Measurements from ENCODE around the gene TXNRD1. TPM values are rescaled to one million over a fixed set of nuclear protein-coding genes. Genes with fewer than 3 reads are reported as not detected.
"Not testable (repeated sequence)": the region's sequence is repeated elsewhere in the genome, so short reads cannot be mapped to it uniquely, and the experiment has no call there.

TXNRD1 gene
- total RNA-seq, 1 experiment from 2014 or later, result 180 TPM

- H3K4me3 ChIP-seq (ENCODE audit: insufficient read depth, low read depth, low read length), result no peak overlapping the region
- H3K27me3 ChIP-seq (ENCODE audit: control insufficient read depth, insufficient read depth, low read length), result no peaks in the 10 kb centered on the region
- DNase-seq, result no peak
- H3K36me3 ChIP-seq (replicated peaks; ENCODE audit: control insufficient read depth, insufficient read depth, low read length), result no peaks in the 10 kb centered on the region
These were observed 28.0 kb downstream of the TXNRD1 start for GRCh38 chr12:104243551-104243950.

- DNase-seq, result no peak
- Histone ChIP-seq H3K27me3 (ENCODE audit: control insufficient read depth, insufficient read depth, low read length) (no peaks in the 10 kb centered on the region), H3K4me3 (ENCODE audit: insufficient read depth, low read depth, low read length) (no peak overlapping the region), H3K36me3 (replicated peaks; ENCODE audit: control insufficient read depth, insufficient read depth, low read length) (no peaks in the 10 kb centered on the region)
These were observed 28.4 kb downstream of the TXNRD1 start for GRCh38 chr12:104243971-104244370.

DNA sequence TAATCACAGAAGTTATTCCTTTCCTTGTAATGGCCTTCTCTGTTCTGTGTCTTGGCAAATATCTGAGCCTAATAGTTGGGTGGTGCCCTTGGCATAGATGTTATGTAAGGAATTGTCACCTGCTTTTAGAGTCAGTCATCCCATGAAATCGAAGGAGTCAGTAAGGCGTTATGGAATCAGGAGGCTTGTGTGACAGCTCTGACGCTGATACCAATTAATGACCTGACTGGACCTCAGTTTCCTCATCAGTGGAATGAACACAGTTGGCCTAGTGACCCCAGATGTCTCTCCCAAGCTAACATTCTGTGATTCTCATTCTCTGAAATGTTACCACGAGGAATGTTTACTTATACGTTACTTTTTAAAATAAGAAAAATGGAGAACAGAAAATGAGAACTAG is 32.1 kb downstream of the TXNRD1 start:
- H3K4me3 ChIP-seq (ENCODE audit: insufficient read depth, low read depth, low read length), result no peak overlapping the region
- H3K27me3 ChIP-seq (ENCODE audit: control insufficient read depth, insufficient read depth, low read length), result no peaks in the 10 kb centered on the region
- DNase-seq, result no peak

GRCh38 chr12:104248444-104248843 is 32.9 kb downstream of the TXNRD1 start:
- H3K27me3 ChIP-seq (ENCODE audit: control insufficient read depth, insufficient read depth, low read length), result no peaks in the 10 kb centered on the region
- no peak overlapping the region for H3K4me3 ChIP-seq (ENCODE audit: insufficient read depth, low read depth, low read length)
- H3K36me3 ChIP-seq (replicated peaks; ENCODE audit: control insufficient read depth, insufficient read depth, low read length), result no peaks in the 10 kb centered on the region
- peak; percentile 77 for DNase-seq

More for the DNA sequence above, 32.1 kb downstream of the TXNRD1 start:
- no peaks in the 10 kb centered on the region for H3K36me3 ChIP-seq (replicated peaks; ENCODE audit: control insufficient read depth, insufficient read depth, low read length)

- Histone ChIP-seq H3K4me3 (ENCODE audit: insufficient read depth, low read depth, low read length) (no peak overlapping the region), H3K36me3 (replicated peaks; ENCODE audit: control insufficient read depth, insufficient read depth, low read length) (no peaks in the 10 kb centered on the region), H3K27me3 (ENCODE audit: control insufficient read depth, insufficient read depth, low read length) (no peaks in the 10 kb centered on the region)
- DNase-seq, result no peak
These were observed 33.4 kb downstream of the TXNRD1 start for GRCh38 chr12:104249017-104249416.

GRCh38 chr12:104249898-104250297 is 34.3 kb downstream of the TXNRD1 start:
- no peaks in the 10 kb centered on the region for H3K27me3 ChIP-seq (ENCODE audit: control insufficient read depth, insufficient read depth, low read length)
- H3K4me3 ChIP-seq (ENCODE audit: insufficient read depth, low read depth, low read length), result no peak overlapping the region
- no peak for DNase-seq

DNA sequence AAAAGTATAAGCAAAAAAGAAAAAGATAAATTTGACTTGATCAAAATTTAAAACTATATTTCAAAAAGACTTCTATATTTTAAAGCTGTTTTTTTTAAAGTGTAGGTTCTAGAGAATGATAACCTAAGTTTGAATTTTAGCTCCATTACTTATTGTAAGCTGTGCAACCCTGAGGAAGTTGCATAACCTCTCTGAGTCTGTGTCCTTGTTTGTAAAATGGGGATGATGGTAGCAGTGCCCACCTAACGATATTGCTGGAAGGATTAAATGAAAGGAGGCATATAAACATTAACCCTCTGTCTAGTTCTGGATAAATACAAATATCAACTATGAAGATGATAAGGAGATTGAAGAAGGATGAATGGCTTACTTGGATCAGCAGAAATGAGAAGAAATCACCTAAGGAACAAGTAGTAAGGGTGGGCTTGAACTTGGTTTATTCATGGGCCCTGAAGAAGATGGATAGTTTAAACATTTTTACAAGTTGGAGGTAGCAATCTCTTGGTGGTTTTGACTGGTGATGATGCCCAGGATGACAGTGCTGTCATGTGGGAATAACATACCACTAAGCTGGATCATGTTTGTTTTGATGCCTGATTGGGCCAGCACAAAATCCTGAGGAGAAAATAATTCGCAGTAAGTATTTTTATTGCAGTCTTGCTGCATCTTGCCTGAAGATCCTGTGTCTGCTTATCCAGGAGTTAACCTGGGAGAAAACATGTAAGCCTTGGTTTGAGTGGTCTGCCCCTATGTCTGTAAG is 35.0 kb downstream of the TXNRD1 start:
- no peak overlapping the region for H3K4me3 ChIP-seq (ENCODE audit: insufficient read depth, low read depth, low read length)
- H3K36me3 ChIP-seq (replicated peaks; ENCODE audit: control insufficient read depth, insufficient read depth, low read length), result no peaks in the 10 kb centered on the region
- DNase-seq, result no peak
- H3K27me3 ChIP-seq (ENCODE audit: control insufficient read depth, insufficient read depth, low read length), result no peaks in the 10 kb centered on the region

More at GRCh38 chr12:104249898-104250297, 34.3 kb downstream of the TXNRD1 start:
- no peaks in the 10 kb centered on the region for H3K36me3 ChIP-seq (replicated peaks; ENCODE audit: control insufficient read depth, insufficient read depth, low read length)

- DNase-seq, result no peak
- no peaks in the 10 kb centered on the region for H3K27me3 ChIP-seq (ENCODE audit: control insufficient read depth, insufficient read depth, low read length)
- no peaks in the 10 kb centered on the region for H3K36me3 ChIP-seq (replicated peaks; ENCODE audit: control insufficient read depth, insufficient read depth, low read length)
- no peak overlapping the region for H3K4me3 ChIP-seq (ENCODE audit: insufficient read depth, low read depth, low read length)
These were observed 42.4 kb downstream of the TXNRD1 start for GRCh38 chr12:104257913-104258472.

GRCh38 chr12:104258476-104259067 is 43.0 kb downstream of the TXNRD1 start:
- no peak overlapping the region for H3K4me3 ChIP-seq (ENCODE audit: insufficient read depth, low read depth, low read length)
- H3K36me3 ChIP-seq (replicated peaks; ENCODE audit: control insufficient read depth, insufficient read depth, low read length), result no peaks in the 10 kb centered on the region
- no peak for DNase-seq
- H3K27me3 ChIP-seq (ENCODE audit: control insufficient read depth, insufficient read depth, low read length), result no peaks in the 10 kb centered on the region

- Histone ChIP-seq H3K27me3 (ENCODE audit: control insufficient read depth, insufficient read depth, low read length) (no peaks in the 10 kb centered on the region), H3K4me3 (ENCODE audit: insufficient read depth, low read depth, low read length) (no peak overlapping the region), H3K36me3 (replicated peaks; ENCODE audit: control insufficient read depth, insufficient read depth, low read length) (no peaks in the 10 kb centered on the region)
- no peak for DNase-seq
These were observed 47.4 kb downstream of the TXNRD1 start for GRCh38 chr12:104263026-104263425.

DNA sequence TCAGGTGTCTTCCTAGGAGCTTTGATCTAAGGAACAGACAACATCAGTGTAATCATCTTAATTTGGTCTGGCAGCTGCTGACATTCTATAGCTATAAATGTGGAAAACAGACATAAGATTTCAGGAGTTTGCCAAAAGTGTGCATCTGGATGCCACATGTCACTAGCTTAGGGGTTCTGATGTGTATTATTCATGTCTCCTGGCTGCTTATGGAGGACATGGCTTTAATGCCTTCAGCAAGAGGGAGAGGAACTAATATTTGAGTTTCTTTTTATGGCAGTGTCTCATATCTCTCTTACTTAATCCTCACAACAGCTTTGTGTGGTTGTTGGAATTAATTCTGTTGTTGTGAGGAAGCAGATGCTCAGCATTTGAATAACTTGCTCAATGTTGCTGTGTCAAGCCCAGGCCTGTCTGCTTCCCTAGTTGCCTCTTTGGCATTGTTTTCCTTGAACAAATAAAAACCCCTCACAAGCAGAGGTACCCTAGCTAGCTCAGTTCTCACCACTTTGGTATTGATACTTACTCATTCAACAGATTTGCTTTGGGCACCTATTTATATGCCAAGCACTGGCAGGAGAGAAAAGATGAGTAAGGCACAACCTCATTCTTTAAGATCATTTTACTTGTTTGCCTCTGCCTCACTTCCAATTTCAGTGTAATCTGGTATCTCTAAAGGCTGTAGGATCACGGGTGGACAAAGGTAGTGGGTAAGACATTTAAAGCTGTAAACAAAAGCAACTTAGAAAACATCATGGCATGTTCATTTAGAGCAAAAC is 48.2 kb downstream of the TXNRD1 start:
- Histone ChIP-seq H3K27me3 (ENCODE audit: control insufficient read depth, insufficient read depth, low read length) (no peaks in the 10 kb centered on the region), H3K36me3 (replicated peaks; ENCODE audit: control insufficient read depth, insufficient read depth, low read length) (no peaks in the 10 kb centered on the region), H3K4me3 (ENCODE audit: insufficient read depth, low read depth, low read length) (no peak overlapping the region)
- no peak for DNase-seq

DNA sequence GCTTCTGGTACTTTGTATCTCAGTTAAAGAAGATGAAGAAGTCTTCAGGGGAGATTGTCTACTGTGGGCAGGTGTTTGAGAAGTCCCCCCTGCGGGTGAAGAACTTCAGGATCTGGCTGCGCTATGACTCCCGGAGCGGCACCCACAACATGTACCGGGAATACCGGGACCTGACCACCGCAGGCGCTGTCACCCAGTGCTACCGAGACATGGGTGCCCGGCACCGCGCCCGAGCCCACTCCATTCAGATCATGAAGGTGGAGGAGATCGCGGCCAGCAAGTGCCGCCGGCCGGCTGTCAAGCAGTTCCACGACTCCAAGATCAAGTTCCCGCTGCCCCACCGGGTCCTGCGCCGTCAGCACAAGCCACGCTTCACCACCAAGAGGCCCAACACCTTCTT is 49.9 kb downstream of the TXNRD1 start:
- not testable (repeated sequence) for DNase-seq; H3K27me3 ChIP-seq (ENCODE audit: control insufficient read depth, insufficient read depth, low read length); H3K4me3 ChIP-seq (ENCODE audit: insufficient read depth, low read depth, low read length); H3K36me3 ChIP-seq (replicated peaks; ENCODE audit: control insufficient read depth, insufficient read depth, low read length)

DNA sequence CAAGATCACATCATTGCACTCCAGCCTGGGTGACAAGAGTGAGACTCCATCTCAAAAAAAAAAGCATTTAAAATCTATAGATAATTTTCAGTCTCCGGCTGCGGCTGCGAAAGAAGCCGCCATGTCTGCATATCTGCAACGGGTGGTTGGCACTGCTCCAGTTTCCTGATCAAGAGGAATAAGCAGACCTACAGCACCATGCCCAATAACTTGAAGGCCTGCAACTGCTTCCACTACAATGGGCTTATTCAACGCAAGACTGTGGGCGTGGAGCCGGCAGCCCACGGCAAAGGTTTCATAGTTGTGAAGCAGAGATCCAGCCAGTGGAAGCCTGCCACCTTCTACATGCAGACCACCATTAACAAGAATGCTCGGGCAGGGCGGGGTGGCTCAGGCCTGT is 57.4 kb downstream of the TXNRD1 start:
- no peak for DNase-seq
- H3K4me3 ChIP-seq (ENCODE audit: insufficient read depth, low read depth, low read length), result no peak overlapping the region
- no peaks in the 10 kb centered on the region for H3K36me3 ChIP-seq (replicated peaks; ENCODE audit: control insufficient read depth, insufficient read depth, low read length)
- H3K27me3 ChIP-seq (ENCODE audit: control insufficient read depth, insufficient read depth, low read length), result no peaks in the 10 kb centered on the region

DNA sequence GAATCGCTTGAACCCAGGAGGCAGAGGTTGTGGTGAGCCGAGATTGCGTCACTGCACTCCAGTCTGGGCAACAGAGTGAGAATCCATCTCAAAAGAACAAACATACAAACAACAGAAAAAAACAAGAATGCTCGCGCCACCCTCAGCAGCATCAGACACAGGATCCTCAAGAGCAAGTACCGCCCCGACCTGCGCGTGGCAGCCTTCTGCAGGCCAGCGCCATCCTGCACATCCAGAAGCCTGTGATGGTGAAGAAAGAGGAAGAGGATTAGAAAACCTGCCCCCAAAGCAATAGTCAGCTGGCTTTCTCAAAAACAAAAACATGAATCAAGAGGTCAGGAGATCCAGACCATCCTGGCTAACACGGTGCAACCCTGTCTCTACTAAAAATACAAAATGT is 57.9 kb downstream of the TXNRD1 start:
- no peak for DNase-seq
- Histone ChIP-seq H3K4me3 (ENCODE audit: insufficient read depth, low read depth, low read length) (no peak overlapping the region), H3K27me3 (ENCODE audit: control insufficient read depth, insufficient read depth, low read length) (no peaks in the 10 kb centered on the region), H3K36me3 (replicated peaks; ENCODE audit: control insufficient read depth, insufficient read depth, low read length) (no peaks in the 10 kb centered on the region)

GRCh38 chr12:104274811-104275210 is 59.2 kb downstream of the TXNRD1 start:
- no peaks in the 10 kb centered on the region for H3K36me3 ChIP-seq (replicated peaks; ENCODE audit: control insufficient read depth, insufficient read depth, low read length)
- no peaks in the 10 kb centered on the region for H3K27me3 ChIP-seq (ENCODE audit: control insufficient read depth, insufficient read depth, low read length)
- no peak overlapping the region for H3K4me3 ChIP-seq (ENCODE audit: insufficient read depth, low read depth, low read length)
- no peak for DNase-seq
